Activated CD4-positive, alpha-beta T cell treated with anti-CD3 and anti-CD28 coated beads for 36 hours (primary cell): ENCODE results near the gene CTNND2. TPM values are rescaled to one million over a fixed set of nuclear protein-coding genes. Genes with fewer than 3 reads are reported as not detected.

Source experiments
- ATAC-seq: fragments of 200-7000 bp; cut with Tn5 transposase; one replicate; pipeline ENCODE4 v1.10.0; 2021; ENCODE audit warnings: mild to moderate bottlenecking, moderate library complexity
- CTCF ChIA-PET: fragments of 350-600 bp; sonication (Branson Sonifier 250); formaldehyde crosslinking; loops from one replicate; lab custom pipeline; 2021; ENCODE audit warnings: antibody characterized with exemption; lab: Charles Lee
- POLR2A ChIA-PET: fragments of 350-600 bp; sonication (Branson Sonifier 250); formaldehyde crosslinking; loops from one replicate; lab custom pipeline; 2021; ENCODE audit warnings: antibody characterized with exemption, inconsistent platforms; lab: Charles Lee
- DNase-seq: peaks from one replicate; pipeline ENCODE4 v3.0.0-alpha.2; 2020
- H3K27ac Mint-ChIP-seq: one replicate; pipeline ENCODE4 v1.8.0; 2021; ENCODE audit warnings: mixed read lengths
- H3K27me3 Mint-ChIP-seq: one replicate; pipeline ENCODE4 v1.8.0; 2021; ENCODE audit warnings: mixed read lengths
- H3K36me3 Mint-ChIP-seq: one replicate; pipeline ENCODE4 v1.8.0; 2021; ENCODE audit warnings: low read depth, mixed read lengths
- H3K4me1 Mint-ChIP-seq: one replicate; pipeline ENCODE4 v1.8.0; 2021; ENCODE audit warnings: mixed read lengths
- H3K4me3 Mint-ChIP-seq: one replicate; pipeline ENCODE4 v1.8.0; 2021; ENCODE audit warnings: mild to moderate bottlenecking, moderate library complexity, mixed read lengths
- H3K9me3 Mint-ChIP-seq: one replicate; pipeline ENCODE4 v1.8.0; 2021; ENCODE audit warnings: low read depth, mixed read lengths
- intact Hi-C, 2 experiments: fragments of 100-400 bp; cut with DNase I in 1 of 2; cut with micrococcal nuclease in 1 of 2; formaldehyde crosslinking; loops; one replicate each; pipeline versions ENCODE4 v1.14.2 to v1.15.1; 2022 to 2024; cut with DNase I, micrococcal nuclease
- total RNA-seq, 2 experiments: library from RNA; stranded (reverse); gene quantifications; one replicate each; pipeline ENCODE4 v1.2.3, GENCODE V29; 2021

Gene CTNND2
- total RNA-seq, 2 experiments from 2014 or later: not detected

DNA sequence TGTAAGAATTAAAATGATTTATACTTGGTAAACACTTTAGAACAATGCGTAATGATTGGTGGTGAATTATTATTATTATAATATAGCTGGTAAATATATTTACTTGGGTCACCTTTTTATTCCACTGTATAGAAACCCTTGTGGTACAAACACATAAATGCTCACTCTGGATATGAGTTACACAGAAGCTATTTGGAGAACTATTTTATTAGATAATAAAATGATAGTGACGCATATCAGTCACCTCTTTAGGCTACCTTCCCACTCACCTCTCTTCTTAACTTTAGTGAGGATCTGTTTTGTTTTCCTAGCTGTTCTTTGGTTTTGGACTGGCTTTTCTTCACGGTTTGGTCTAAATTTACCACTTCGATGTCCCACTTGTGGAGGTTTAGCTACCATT is 605.4 kb downstream of the CTNND2 start:
- ChIA-PET POLR2A (no interaction called here), CTCF (no interaction called here)
- ATAC-seq (no peak), DNase-seq (no peak)
- Mint-ChIP-seq H3K4me3 (no peak overlapping the region), H3K4me1 (no peaks in the 10 kb centered on the region), H3K27ac (no peak overlapping the region), H3K9me3 (no peaks in the 10 kb centered on the region), H3K27me3 (no peaks in the 10 kb centered on the region), H3K36me3 (no peaks in the 10 kb centered on the region)
- intact Hi-C loops: no loop called here

DNA sequence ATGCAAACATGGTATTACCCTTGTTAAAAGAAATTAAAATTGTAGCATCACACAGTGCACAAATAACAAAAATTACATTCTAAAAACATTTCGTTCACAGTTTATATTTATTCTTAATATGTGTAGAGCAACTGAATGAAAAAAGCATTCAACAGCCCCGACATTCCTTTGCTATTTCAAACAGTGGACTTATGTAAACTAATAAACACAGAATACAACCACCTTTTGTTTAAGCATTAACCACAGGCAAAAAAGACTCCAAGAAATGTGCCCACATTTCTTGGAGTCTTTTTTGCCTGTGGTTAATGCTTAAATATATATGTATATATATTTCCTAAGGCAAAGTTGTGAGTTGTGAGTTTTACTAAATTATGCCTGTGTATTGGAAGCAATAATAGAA is 610.7 kb downstream of the CTNND2 start:
- ATAC-seq: no peak
- no peak for DNase-seq
- Mint-ChIP-seq H3K4me1 (no peaks in the 10 kb centered on the region), H3K9me3 (no peaks in the 10 kb centered on the region), H3K4me3 (no peak overlapping the region), H3K27ac (no peak overlapping the region), H3K27me3 (peaks cover 10% of the 10 kb centered on the region), H3K36me3 (no peaks in the 10 kb centered on the region)
- ChIA-PET CTCF (no interaction called here), POLR2A (no interaction called here)
- intact Hi-C loops: no loop called here

DNA sequence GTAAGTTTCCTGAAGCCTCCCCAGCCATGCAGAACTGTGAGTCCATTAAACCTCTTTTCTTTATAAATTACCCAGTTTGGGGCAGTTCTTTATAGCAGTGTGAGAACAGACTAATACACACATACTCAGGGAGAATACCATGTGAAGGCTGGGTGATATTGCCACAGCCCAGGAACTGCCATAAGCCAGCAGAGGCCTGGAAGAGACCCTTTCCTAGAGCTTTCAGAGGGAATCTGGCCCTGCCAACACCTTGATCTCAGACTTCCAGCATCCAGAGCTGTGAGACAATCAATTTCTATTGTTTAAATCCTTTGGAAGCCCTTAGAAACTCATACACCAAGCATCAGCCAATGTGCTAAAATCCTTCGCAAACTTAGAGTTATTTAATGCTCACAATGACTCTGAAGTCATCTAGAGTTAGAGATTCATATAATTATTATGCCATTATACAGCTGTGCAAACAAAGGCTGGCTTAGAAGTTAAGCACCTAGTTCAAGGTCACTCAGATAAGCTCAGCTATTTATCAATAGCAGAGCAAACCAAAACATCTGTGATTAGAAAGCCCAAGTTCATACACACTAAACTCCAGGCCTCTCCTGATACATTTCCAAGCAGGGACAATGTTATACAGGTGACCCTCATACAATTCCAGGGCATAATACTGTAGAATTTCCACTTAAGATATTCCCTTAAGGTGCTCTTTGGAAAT is 611.4 kb downstream of the CTNND2 start:
- CTCF ChIA-PET: no interaction called here
- no peaks in the 10 kb centered on the region for H3K36me3 Mint-ChIP-seq
- POLR2A ChIA-PET: no interaction called here
- peaks cover 10% of the 10 kb centered on the region for H3K27me3 Mint-ChIP-seq
- H3K9me3 Mint-ChIP-seq: no peaks in the 10 kb centered on the region
- no peak for ATAC-seq
- H3K4me3 Mint-ChIP-seq: no peak overlapping the region
- H3K4me1 Mint-ChIP-seq: no peaks in the 10 kb centered on the region
- H3K27ac Mint-ChIP-seq: no peak overlapping the region
- DNase-seq: no peak
- intact Hi-C loops: no loop called here

DNA sequence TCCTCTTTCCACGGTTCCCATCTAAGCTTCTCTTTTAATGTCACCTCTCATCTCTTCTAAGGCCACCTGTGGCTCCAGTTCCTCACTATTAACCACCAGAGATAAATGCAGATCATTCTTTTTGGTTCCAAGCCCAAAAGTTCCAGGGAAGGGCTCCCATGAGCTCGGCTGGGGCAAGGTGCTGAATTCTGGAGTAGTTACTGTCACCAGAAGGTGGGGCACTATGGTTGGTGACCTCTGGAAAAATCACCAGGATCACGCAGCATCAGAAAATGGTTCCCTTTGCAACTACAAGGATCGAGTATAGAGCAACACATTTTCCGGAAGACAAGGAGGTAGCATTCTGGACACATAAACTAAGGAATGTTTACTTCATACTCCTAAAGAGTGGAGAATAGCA is 614.5 kb downstream of the CTNND2 start:
- H3K9me3 Mint-ChIP-seq: no peaks in the 10 kb centered on the region
- no peaks in the 10 kb centered on the region for H3K36me3 Mint-ChIP-seq
- no peak overlapping the region for H3K27ac Mint-ChIP-seq
- POLR2A ChIA-PET: no interaction called here
- intact Hi-C loops: no loop called here
- no peak overlapping the region for H3K4me3 Mint-ChIP-seq
- DNase-seq (no peak), ATAC-seq (no peak)
- CTCF ChIA-PET: no interaction called here
- no peaks in the 10 kb centered on the region for H3K4me1 Mint-ChIP-seq
- H3K27me3 Mint-ChIP-seq: peaks cover 10% of the 10 kb centered on the region

DNA sequence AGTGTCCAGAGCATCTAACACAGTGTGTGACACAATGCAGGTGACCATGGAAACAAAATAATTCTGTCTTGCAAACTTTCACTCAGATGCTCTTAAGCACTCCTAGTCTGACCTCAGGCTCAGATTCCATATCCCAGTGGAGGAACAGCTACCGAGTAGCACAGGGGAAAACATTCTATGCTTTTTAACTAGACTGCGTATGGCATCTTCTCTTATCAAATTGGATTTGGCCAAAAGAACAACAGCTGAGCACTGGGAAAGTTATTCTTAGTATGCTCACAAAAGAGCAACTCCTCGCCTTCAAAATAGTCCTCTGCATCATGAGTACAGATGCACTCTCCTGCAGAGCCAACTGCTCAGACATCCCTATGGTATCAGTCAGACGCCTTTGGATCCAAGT is 615.0 kb downstream of the CTNND2 start:
- Mint-ChIP-seq H3K36me3 (no peaks in the 10 kb centered on the region), H3K9me3 (no peaks in the 10 kb centered on the region), H3K27ac (no peak overlapping the region), H3K4me3 (no peak overlapping the region), H3K27me3 (peaks cover 10% of the 10 kb centered on the region), H3K4me1 (no peaks in the 10 kb centered on the region)
- intact Hi-C loops: no loop called here
- no peak for ATAC-seq
- DNase-seq: no peak
- ChIA-PET POLR2A (no interaction called here), CTCF (no interaction called here)

DNA sequence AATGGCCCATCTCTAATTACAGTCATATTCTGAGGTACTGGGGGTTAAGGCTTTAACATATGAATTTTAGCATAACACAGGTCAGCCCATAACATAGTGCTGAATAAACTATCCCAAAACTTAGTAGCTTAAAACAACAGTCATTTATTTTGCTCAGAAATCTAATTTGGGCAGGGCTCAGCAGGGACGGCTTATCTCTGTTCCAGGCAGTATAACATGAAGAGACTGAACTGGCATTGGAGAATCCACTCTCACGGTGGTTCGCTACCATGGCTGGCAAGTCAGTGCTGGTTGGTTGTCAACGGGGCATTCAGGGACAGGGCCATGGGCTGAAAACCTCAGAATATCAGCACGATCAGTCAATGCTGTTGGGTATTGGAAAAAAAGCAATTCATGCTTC is 622.4 kb downstream of the CTNND2 start:
- CTCF ChIA-PET: no interaction called here
- POLR2A ChIA-PET: no interaction called here
- H3K4me1 Mint-ChIP-seq: no peaks in the 10 kb centered on the region
- DNase-seq: no peak
- peaks cover 9% of the 10 kb centered on the region for H3K27me3 Mint-ChIP-seq
- no peak for ATAC-seq
- no peaks in the 10 kb centered on the region for H3K36me3 Mint-ChIP-seq
- no peak overlapping the region for H3K27ac Mint-ChIP-seq
- intact Hi-C loops: no loop called here
- no peak overlapping the region for H3K4me3 Mint-ChIP-seq
- peaks cover 3% of the 10 kb centered on the region for H3K9me3 Mint-ChIP-seq

DNA sequence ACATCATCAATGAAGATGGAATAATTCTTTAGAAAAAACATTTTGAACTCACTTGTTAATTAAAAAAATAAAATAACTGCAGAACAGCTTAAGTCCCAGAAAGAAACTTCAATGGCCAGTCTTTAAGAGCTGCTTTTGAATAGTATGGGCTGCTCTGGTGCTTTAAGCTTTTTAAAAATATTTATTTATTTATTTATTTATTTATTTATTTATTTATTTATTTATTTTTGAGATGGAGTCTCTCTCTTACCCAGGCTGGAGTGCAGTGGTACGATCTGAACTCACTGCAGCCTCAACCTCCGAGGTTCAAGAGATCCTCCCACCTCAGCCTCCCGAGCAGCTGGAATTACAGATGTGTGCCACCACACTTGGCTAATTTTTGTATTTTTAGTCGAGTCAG is 626.9 kb downstream of the CTNND2 start:
- Mint-ChIP-seq H3K27ac (no peak overlapping the region), H3K4me3 (no peak overlapping the region), H3K9me3 (peaks cover 3% of the 10 kb centered on the region), H3K27me3 (peaks cover 9% of the 10 kb centered on the region), H3K4me1 (no peaks in the 10 kb centered on the region), H3K36me3 (no peaks in the 10 kb centered on the region)
- DNase-seq (no peak), ATAC-seq (no peak)
- intact Hi-C loops: no loop called here
- CTCF ChIA-PET: no interaction called here
- POLR2A ChIA-PET: no interaction called here

DNA sequence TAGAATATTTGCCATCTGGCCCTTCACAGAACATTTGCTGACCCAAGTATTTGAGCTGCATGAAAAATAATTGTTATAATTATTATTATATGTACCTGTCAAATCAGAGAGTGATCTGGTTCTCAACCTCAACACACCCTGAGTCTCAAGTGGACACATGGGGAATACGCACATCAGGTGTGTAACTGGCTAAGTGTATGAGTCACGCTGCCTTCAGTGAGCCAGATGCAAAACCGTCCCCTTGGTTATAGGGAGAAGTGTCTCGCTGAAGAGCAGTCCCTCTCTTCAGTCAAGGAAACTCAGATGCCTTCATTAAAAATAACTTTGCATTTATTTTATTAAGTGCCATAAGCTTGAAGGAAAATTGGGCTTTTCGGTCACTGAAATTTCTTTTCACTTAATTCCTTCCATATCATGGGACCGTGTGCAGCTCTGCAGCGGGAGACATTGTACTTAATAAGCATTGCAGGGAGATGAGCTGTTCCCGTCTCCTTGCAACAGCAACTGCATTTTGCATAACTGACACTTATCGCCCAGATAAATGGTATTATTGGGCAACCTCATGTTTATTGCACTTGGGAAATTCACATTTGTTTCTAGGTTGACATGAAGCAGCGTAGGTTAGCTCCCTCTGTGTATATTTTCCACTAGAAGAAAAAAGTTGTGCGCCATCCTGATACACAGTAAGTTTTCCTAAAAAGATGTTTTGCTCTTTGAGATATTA is 630.9 kb downstream of the CTNND2 start:
- CTCF ChIA-PET: no interaction called here
- POLR2A ChIA-PET: no interaction called here
- H3K36me3 Mint-ChIP-seq: no peaks in the 10 kb centered on the region
- no peaks in the 10 kb centered on the region for H3K9me3 Mint-ChIP-seq
- H3K27me3 Mint-ChIP-seq: peaks cover 6% of the 10 kb centered on the region
- no peak for DNase-seq
- no peak for ATAC-seq
- H3K4me1 Mint-ChIP-seq: no peaks in the 10 kb centered on the region
- intact Hi-C loops: no loop called here
- no peak overlapping the region for H3K4me3 Mint-ChIP-seq
- no peak overlapping the region for H3K27ac Mint-ChIP-seq

DNA sequence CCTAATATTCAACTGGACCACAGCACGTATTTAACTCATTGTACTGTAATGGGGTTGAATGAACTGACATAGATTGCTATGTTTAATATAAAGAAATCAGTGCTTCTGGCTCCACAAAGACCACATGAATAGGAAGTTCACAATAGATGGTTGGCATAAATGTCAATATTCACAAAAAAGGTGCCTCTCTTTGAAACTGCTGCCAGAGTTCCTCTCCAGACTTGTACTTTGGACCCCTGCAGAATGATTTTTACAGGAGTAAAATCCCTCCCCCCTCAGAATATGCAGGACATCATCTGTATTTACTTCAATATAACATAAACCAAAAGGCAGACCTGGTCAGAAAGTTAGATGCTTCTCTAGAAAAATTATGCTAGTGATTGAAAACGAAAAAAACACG is 634.7 kb downstream of the CTNND2 start:
- intact Hi-C loops: loop anchor here (5.0 kb wide), 3 partner anchors 223 to 753 kb away; no protein-coding TSS in a partner anchor
- H3K36me3 Mint-ChIP-seq: no peaks in the 10 kb centered on the region
- H3K4me1 Mint-ChIP-seq: no peaks in the 10 kb centered on the region
- no peaks in the 10 kb centered on the region for H3K9me3 Mint-ChIP-seq
- DNase-seq: no peak
- no peak overlapping the region for H3K4me3 Mint-ChIP-seq
- no peak overlapping the region for H3K27ac Mint-ChIP-seq
- ChIA-PET POLR2A (no interaction called here), CTCF (no interaction called here)
- no peak for ATAC-seq
- H3K27me3 Mint-ChIP-seq: peaks cover 2% of the 10 kb centered on the region

DNA sequence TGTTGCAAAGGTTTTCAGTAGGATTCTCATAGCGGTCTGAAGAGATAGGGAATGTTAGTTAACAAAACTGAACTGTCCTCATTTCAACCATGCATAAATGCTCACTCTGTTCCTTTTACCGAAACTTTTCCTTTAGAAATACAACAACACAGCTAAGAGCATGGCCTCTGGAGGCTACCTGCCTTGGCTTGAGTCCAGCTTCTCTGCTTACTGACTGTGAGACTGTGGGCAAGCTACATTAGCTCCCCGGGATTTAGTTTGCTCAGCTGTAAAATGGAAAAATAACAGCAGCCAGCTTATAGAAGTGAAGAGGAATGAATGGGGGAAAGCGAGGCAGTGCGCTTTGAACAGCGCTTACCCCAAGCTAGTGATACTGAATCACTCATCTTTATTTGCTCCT is 635.4 kb downstream of the CTNND2 start:
- intact Hi-C loops: loop anchor here (5.0 kb wide), 3 partner anchors 223 to 753 kb away; no protein-coding TSS in a partner anchor
- no peak for DNase-seq
- Mint-ChIP-seq H3K4me3 (no peak overlapping the region), H3K9me3 (no peaks in the 10 kb centered on the region), H3K27ac (no peak overlapping the region), H3K36me3 (no peaks in the 10 kb centered on the region), H3K27me3 (peaks cover 2% of the 10 kb centered on the region), H3K4me1 (no peaks in the 10 kb centered on the region)
- no peak for ATAC-seq
- POLR2A ChIA-PET: no interaction called here
- CTCF ChIA-PET: interaction anchor here (0.9 kb wide), 1 partner anchor 14 kb away, joined by 3 read pairs; no protein-coding TSS in a partner anchor

DNA sequence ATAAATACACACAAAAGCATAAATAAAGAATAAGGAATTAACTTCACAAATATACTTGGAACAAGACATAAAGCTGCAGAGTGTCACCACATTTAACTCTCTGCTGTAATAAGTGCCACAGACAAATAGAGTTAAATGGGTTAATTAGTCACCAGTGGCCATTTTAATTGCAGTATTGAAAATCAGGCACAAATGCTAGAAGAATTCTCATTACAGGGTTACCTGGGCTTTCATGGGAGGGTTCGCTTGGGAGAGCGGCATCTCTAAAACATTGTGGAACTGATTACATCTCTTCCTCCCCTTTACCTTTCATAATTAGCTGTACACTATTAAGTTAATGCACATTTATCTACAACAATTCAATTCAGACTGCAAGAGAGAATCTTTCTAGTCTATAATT is 637.9 kb downstream of the CTNND2 start:
- no peak overlapping the region for H3K4me3 Mint-ChIP-seq
- no peaks in the 10 kb centered on the region for H3K36me3 Mint-ChIP-seq
- H3K4me1 Mint-ChIP-seq: no peaks in the 10 kb centered on the region
- H3K27me3 Mint-ChIP-seq: peaks cover 2% of the 10 kb centered on the region
- ChIA-PET POLR2A (no interaction called here), CTCF (interaction anchor here (1.4 kb wide), 1 partner anchor 9 kb away, joined by 3 read pairs; no protein-coding TSS in a partner anchor)
- no peak overlapping the region for H3K27ac Mint-ChIP-seq
- ATAC-seq (no peak), DNase-seq (no peak)
- intact Hi-C loops: loop anchor here (5.0 kb wide), 3 partner anchors 226 to 756 kb away; no protein-coding TSS in a partner anchor
- H3K9me3 Mint-ChIP-seq: no peaks in the 10 kb centered on the region

DNA sequence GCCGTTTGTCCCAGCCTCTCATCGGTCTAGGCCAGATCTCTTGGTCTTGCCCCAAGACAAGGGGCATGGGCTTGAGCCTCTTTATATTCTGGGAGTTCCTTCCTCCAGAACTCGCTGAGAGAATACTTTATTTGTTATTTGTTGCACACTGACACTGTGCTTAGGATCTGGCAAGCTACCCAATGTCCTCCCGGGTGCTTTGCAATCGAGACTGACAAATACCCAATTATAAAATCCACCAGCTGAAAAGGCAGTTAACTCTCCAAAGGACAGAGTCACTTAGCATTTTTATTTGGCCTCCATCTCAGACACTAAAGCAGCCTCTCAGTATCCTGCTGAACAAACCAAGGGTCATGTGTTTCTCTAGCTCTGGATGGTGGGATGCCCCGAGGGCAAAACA is 643.0 kb downstream of the CTNND2 start:
- Mint-ChIP-seq H3K36me3 (no peaks in the 10 kb centered on the region), H3K4me1 (no peaks in the 10 kb centered on the region), H3K4me3 (no peak overlapping the region), H3K9me3 (no peaks in the 10 kb centered on the region), H3K27me3 (no peaks in the 10 kb centered on the region), H3K27ac (no peak overlapping the region)
- ATAC-seq (no peak), DNase-seq (no peak)
- intact Hi-C loops: no loop called here
- ChIA-PET POLR2A (no interaction called here), CTCF (no interaction called here)
